ENCODE results near the gene MDFI. TPM values are rescaled to one million over a fixed set of nuclear protein-coding genes. Genes with fewer than 3 reads are reported as not detected.
A peak's percentile ranks its signal among the peaks of the same experiment; 100 is the strongest.

The MDFI gene
- total and polyA plus RNA-seq, 2 experiments from 2014 or later = 2.8 to 51.4 TPM

- TF ChIP-seq CTCF (conservative IDR thresholded peaks at IDR 0.05; ENCODE audit: low read depth in 2 of 2) (no peak), NANOG (IDR thresholded peaks at IDR 0.05; ENCODE audit: borderline replicate concordance) (no peak), EZH2phosphoT487 (IDR thresholded peaks at IDR 0.05; ENCODE audit: unreplicated experiment) (no peak), EZH2 (IDR thresholded peaks at IDR 0.05; ENCODE audit: low read depth, unreplicated experiment) (no peak), ETS1 (IDR thresholded peaks at IDR 0.05) (no peak)
Measured at GRCh38 chr6:41655176-41655575, 16.9 kb downstream of the MDFI start (continued).

GRCh38 chr6:41655646-41656001 lies 17.4 kb downstream of the MDFI start:
- no peaks in the 10 kb centered on the region for H3K36me3 ChIP-seq (ENCODE audit: insufficient read depth)
- H3K4me3 ChIP-seq = no peak overlapping the region
- H3F3A ChIP-seq (replicated peaks; ENCODE audit: low read depth) = no peaks in the 10 kb centered on the region
- H3K9me2 ChIP-seq (ENCODE audit: insufficient read depth) = no peaks in the 10 kb centered on the region
- H3K79me2 ChIP-seq (replicated peaks; ENCODE audit: insufficient read depth) = no peaks in the 10 kb centered on the region
- H3K27ac ChIP-seq (ENCODE audit: low read depth) = 0 out of 2 replicates have a peak overlapping the region, but pooled peaks have one; percentile 19
- no peaks in the 10 kb centered on the region for H4K20me1 ChIP-seq (replicated peaks; ENCODE audit: insufficient read depth)
- TF ChIP-seq EZH2 (IDR thresholded peaks at IDR 0.05; ENCODE audit: low read depth, unreplicated experiment) = no peak
- no peak for TF ChIP-seq STAT1 (IDR thresholded peaks at IDR 0.05; ENCODE audit: unreplicated experiment)
- no peak for TF ChIP-seq JUNB (IDR thresholded peaks at IDR 0.05; ENCODE audit: unreplicated experiment)
- no peak overlapping the region for H2AFZ ChIP-seq
- peaks cover 3% of the 10 kb centered on the region; the same call in 1 of the 2 replicates for H3K4me1 ChIP-seq (ENCODE audit: insufficient read depth)
- peaks cover 25% of the 10 kb centered on the region for H3K4me1 Mint-ChIP-seq
- H3K36me3 Mint-ChIP-seq (ENCODE audit: low read depth) = peaks cover 18% of the 10 kb centered on the region
- no peak overlapping the region for H3K27ac Mint-ChIP-seq
- no peaks in the 10 kb centered on the region for H3K27me3 ChIP-seq (ENCODE audit: insufficient read depth)
- no peaks in the 10 kb centered on the region; the same call in 2 of the 3 replicates for H3K9me3 Mint-ChIP-seq
- no peak overlapping the region for H3K4me3 Mint-ChIP-seq
- peaks cover 23% of the 10 kb centered on the region for H3K27me3 Mint-ChIP-seq (ENCODE audit: insufficient read depth, low read depth, poor library complexity)
- H3K4me2 ChIP-seq = no peak overlapping the region
- DNase-seq (ENCODE audit: low spot score) (no peak), ATAC-seq (peak; percentile 10; the same call in 1 of the 3 replicates)

- peak; percentile 52 for ATAC-seq
- Histone ChIP-seq H3K4me1 (ENCODE audit: insufficient read depth) (peaks cover 3% of the 10 kb centered on the region; the same call in 1 of the 2 replicates), H3F3A (replicated peaks; ENCODE audit: low read depth) (no peaks in the 10 kb centered on the region), H3K27ac (ENCODE audit: low read depth) (no peak overlapping the region), H3K4me3 (no peak overlapping the region), H3K9me2 (ENCODE audit: insufficient read depth) (no peaks in the 10 kb centered on the region), H2AFZ (no peak overlapping the region; the same call in 1 of the 2 replicates), H3K36me3 (ENCODE audit: insufficient read depth) (no peaks in the 10 kb centered on the region), H3K27me3 (ENCODE audit: insufficient read depth) (no peaks in the 10 kb centered on the region), H4K20me1 (replicated peaks; ENCODE audit: insufficient read depth) (no peaks in the 10 kb centered on the region), H3K4me2 (no peak overlapping the region), H3K79me2 (replicated peaks; ENCODE audit: insufficient read depth) (no peaks in the 10 kb centered on the region)
- peaks cover 16% of the 10 kb centered on the region for H3K36me3 Mint-ChIP-seq (ENCODE audit: low read depth)
- H3K9me3 Mint-ChIP-seq = no peaks in the 10 kb centered on the region; the same call in 2 of the 3 replicates
- H3K27ac Mint-ChIP-seq = peak overlapping the region; percentile 8
- DNase-seq (ENCODE audit: low spot score) = peak; percentile 34
- H3K4me1 Mint-ChIP-seq = peaks cover 25% of the 10 kb centered on the region
- no peak overlapping the region; the same call in 2 of the 3 replicates for H3K4me3 Mint-ChIP-seq
- H3K27me3 Mint-ChIP-seq (ENCODE audit: insufficient read depth, low read depth, poor library complexity) = peaks cover 23% of the 10 kb centered on the region
- no peak for TF ChIP-seq CTCF (conservative IDR thresholded peaks at IDR 0.05; ENCODE audit: low read depth in 2 of 2)
- no peak for TF ChIP-seq ZNF114 (CRISPR knock-in tag; IDR thresholded peaks at IDR 0.05)
- TF ChIP-seq CREB1 (CRISPR knock-in tag; IDR thresholded peaks at IDR 0.05; ENCODE audit: low read depth) = no peak
- no peak for TF ChIP-seq POLR2AphosphoS5 (IDR thresholded peaks at IDR 0.05; ENCODE audit: low read depth)
- no peak for TF ChIP-seq REST (IDR thresholded peaks at IDR 0.05; ENCODE audit: unreplicated experiment)
- TF ChIP-seq JUNB (IDR thresholded peaks at IDR 0.05; ENCODE audit: unreplicated experiment) = no peak
Measured at GRCh38 chr6:41656002-41656691, 17.9 kb downstream of the MDFI start.
